HG03095 (cell line): ENCODE measurements around the gene FANCC.
"Not testable (repeated sequence)": the region's sequence is repeated elsewhere in the genome, so short reads cannot be mapped to it uniquely, and the experiment has no call there.

ENCODE experiments used
- ATAC-seq: cut with Tn5 transposase; IDR thresholded peaks from one replicate; pipeline ENCODE4 v1.9.1; 2021; ENCODE audit warnings: moderate library complexity; ENCODE audit not compliant: unreplicated experiment

FANCC gene

DNA sequence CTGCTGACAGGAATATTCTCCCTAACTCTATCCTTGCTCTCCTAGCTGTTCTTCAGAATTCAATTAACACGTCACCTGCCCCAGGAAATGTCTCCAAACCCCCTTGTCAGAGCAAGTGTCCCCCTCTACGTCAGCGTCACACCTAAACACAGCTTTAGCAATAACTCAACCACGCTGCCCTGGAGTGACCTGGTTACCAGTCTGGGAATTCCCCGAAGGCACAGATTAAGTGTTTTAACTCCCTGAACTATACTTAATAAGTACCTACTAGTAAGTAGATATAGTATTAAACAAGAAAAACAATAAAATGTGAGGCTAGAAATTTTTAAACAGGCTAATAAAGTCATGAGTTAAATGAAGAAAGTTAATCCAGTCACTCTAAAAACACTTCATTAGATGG is 78.4 kb downstream of the FANCC start:
- ATAC-seq, result no peak

DNA sequence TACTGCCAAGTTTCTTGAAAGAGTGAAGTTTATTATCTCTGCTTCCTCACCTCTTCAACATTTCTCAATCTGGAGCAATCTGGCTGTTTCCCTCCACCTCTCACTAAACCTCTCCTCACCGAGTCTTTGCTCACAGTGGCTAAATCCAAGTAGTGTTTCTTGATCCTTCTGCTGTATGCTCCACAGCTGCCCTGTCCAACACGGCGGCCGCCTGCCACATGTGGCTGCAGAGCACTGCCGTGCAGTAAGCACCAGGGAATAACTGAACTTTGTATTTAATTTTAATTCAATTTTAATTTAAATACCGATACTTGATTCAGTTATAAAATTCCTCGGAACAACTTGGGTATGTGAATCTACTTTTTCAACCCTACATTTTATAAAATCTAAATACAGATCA is 80.2 kb downstream of the FANCC start:
- no peak for ATAC-seq

DNA sequence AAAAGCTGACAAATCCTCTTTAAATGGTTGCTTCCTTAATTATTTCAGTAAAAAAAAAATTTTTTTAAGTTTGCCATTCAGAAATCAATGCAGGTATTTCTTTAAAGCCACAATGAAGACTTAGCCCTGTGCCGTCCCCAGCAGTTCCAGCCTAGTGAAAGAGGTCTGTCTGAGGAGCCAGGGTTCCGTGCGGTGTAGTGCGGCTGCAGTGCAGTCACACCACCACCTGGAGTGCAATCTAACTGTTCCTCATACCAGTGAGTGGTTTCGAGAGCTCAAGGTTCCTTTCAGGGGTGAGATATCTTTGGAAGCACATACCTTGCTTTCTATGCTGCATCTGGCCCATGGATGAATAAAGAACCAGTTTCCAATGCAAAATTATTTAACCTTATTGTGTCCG is 87.5 kb downstream of the FANCC start:
- no peak for ATAC-seq

DNA sequence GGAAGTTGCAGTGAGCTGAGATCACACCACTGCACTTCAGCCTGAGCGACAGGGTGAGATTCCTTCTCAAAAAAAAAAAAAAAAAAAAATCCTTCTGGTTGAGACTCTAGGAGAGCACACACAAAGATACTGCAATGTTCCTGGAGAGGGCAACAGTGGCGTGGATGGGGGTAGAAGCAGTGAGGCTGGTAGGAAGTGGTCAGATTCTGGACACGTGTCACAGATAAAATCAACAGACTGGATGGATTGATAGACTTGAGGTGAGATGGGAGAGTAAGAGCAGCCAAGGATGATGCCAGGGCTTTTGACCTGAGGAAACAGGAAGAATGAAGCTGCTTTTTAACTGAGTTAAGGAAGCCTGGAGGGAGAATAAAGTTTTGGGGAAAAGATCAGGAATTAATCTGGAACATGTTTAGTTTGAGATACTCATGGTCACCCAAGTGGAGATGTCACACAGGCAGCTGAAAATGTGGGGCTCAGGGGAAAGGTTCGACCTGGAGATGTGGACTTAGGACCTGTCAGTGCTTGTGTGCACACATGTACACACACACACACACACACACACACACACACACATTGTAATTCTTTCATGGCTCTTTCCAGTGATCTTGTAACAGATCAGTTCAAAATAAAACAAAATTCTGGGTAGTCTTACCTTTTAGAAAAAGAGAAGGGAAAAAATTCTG is 88.1 kb downstream of the FANCC start:
- no peak for ATAC-seq

DNA sequence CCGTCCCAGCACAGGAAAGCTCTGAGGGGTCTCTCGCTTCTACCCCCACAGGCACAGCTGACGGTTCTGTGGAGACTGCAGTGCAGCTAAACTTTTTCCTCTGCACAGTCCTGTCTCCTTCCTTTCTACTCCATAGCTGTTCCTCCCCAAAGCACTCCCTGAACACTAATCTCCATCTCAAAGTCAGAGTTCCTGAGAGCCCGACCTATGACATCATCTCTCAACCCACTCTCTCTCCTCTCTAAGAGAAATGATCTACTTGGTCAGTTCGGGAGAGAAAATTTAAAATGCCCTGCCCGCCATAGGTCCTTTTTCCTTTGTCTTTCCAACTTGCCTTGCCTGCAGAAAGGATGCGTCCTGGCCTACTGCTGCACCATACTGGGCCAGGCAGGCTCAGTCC is 90.6 kb downstream of the FANCC start:
- no peak for ATAC-seq

DNA sequence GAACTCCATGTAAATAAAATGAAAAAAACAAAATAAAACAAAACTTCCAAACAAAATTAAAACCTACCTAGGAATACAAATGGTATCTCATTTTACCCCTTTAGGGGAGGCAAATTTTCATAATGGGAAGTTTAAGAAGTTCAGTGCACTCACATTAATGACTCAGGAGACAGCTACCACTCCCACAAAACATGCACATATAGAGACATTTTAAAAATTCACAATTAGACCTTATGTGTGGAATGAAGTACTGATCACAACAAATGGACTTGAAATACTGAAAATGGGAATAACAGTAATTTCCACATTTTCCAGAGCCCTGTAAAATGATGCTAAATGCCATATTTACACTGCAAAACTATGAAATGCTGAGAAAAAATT is 91.8 kb downstream of the FANCC start:
- ATAC-seq, result no peak

DNA sequence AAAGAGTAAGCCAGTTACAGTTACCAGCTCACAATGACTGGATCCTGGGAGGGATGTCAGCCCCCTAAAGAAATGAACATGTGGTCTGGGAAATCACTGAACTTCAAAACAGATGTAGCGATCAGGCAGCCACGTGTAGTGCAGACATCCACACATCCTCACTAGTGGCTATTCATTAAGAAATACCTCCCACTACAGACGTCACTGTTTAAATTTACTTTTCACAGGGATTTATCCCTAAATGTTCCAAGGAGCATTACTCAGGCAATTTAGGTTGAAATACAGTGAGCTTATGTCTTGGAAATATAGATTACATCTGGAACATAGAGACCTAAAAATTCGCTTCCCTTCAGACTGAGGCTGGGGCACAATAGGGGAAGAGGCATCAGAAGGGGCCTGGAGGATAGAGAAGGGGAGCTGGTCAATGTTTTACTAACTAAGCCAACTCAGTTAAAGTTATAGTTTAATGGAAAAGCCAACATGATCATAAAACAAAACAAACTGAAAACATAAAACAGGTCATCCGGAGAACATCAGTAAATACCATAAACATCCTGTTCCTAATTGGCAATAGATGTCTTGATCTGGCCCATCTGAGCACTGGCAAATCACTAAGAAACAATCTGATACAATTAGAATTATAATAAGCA is 92.3 kb downstream of the FANCC start:
- ATAC-seq, result no peak

DNA sequence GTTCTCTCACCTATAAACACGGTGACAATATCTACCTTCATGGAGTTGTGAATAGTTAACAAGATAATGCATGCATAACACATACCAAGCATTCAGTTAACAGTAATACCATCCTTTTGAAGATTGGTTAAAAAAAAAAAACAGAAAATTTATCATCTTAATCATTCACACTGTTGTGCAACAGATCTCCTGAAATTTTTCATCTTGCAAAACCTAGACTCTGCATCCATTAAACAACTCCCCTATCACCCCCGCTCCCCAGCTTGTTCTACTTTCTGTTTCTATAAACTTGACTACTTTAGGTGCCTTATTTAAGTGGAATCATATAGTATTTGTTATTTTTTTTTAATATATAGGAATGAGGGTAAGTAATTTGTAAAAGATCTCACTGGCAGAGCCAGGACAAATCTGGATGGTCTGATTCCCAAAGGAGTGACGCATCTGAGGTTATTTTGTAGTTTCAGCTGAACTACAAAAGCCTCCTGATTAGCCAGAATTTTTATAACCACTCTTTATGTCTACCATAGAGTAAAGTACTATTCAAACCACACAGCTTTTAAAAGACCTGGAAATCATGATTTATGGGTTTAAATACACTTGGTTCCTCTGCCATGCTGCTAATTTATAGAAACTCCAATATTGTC is 93.0 kb downstream of the FANCC start:
- no peak for ATAC-seq

DNA sequence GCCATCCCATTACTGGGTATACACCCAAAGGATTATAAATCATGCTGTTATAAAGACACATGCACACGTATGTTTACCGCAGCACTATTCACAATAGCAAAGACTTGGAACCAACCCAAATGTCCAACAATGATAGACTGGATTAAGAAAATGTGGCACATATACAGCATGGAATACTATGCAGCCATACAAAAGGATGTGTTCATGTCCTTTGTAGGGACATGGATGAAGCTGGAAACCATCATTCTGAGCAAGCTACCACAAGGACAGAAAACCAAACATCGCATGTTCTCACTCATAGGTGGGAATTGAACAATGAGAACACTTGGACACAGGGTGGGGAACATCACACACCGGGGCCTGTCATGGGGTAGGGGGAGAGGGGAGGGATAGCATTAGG is 97.2 kb downstream of the FANCC start:
- ATAC-seq, result not testable (repeated sequence)

DNA sequence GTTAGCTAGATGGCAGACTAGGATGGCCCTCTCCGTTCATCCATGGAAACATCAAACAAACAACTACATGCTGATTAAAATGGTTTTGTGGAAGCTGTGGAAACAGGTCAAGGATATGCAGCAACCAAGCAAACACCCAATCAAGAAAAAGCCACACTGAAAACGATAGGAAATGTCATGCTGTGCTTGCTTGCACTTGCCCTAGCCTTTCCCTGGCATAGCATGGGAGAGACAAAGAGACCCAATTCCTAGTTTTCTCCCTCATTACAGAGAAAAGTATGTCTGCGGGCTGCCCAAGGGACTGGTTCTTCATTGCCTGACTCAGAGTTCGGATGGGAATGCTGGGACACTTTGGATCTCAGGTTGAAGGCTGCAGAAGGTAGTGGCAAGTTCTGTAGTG is 98.7 kb downstream of the FANCC start:
- ATAC-seq, result no peak

DNA sequence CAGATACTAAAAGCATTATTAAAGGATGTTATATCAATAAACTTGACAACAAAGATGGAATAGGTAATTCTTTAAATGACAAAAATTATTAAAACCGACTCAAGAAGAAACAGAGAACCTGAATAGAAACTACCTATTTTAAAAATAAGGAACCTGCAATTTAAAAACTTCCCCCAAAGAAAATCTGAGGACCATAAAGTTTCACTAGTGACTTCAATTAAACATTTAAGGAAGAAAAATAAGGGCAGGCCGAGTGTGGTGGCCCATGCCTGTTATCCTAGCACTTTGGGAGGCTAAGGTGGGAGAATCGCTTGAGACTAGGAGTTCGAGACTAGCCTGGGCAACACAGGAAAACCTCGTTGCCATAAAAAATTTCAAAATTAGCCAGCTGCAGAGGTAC is 99.6 kb downstream of the FANCC start:
- ATAC-seq, result no peak

DNA sequence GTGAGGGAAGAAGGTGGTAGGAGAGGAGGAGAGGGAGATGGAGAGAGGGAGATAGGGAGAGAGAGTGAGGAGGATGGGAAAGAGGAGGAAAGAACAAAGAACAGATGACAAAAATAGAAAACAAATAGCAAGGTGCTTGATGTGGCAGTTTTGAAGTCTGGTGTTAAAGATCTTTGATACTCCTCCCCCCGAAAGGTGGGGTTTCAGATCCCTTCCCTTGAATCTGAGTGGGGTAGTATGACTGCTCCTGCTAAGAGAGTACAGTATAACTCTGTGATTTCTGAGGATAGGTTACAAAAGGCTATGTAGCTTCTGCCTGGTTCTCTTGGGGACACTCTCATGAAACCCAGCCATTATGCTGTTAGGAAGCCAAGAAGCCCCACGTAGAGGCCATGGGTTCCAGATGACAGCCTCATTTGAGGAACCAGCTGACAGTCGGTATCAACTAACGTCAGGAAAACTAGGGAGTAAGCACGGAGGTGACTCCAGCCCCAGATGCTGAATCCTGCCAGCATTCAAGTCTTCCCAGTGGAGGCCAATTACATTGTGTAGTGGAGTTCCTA is 102.1 kb downstream of the FANCC start:
- ATAC-seq, result no peak

DNA sequence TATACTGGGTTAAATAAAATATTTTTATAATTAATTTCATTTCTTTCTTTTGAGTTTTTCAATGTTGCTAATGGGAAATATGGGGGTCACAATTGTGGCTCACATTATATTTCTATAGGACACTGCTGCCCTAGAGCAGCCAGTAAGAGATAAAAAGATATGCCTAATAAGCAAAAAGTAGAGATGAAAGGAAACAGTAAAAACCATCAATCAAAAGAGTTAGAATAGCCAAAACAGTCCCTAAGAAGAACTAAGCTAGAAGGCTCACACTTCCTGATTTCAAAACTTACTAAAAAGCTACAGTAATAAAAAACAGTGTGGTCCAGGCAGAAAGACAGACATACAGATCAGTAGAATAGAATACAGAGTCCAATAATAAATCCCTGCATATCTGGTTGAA is 104.4 kb downstream of the FANCC start:
- ATAC-seq, result no peak

DNA sequence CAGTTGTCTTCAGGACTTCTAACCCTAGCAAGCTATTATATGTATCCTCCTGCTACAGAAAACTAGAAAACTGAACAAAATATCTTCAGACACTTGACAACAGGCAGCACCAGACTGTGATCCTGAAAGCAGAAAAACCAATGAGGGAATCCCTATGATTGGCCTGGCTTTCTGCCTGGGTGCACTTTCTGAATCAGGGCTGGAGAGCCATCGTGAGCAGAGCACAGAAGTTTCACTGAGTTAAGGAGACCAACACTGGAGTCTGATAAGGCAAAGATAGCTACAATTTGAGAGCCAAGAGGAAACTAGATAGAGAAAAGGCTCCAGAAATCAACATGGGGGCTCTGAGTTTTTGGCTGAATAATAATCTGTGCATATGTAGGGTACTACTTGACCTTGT is 106.5 kb downstream of the FANCC start:
- no peak for ATAC-seq

DNA sequence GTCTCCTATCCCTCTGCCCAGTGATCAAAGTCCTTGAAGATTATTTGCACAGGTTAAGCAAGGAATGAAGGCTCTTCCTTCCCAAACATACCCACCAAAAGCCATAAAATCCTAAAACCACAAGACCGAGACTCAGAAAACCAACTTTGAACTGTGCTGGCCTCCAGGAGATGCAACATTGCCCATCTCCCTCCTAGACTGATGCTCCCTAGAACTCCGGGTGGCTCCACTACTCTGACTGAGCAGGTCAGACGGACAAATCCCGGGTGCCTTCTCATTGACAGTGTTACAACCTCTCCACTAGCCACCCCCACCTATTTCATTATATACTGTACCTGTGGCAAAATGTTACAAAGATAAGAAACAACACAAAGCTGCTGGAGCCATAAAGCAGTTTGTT is 110.1 kb downstream of the FANCC start:
- no peak for ATAC-seq

DNA sequence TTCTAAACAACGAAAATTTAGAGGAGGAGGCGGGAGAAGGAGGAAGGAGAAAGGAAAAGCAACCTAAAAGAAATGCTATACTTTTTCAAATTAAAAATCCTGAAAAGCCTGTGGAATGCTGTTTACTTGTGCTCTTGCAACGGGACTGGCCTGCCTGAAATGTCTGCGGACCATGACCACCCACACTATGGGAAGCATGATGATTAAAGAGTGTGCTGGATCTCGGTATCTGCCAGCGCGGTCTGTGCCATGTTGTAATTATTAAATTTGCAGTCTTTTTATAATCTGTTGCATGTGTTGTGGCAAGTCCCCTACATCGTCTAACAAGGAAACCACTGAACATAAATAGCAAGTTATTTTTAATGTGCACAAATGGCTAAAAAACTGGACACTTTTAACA is 111.4 kb downstream of the FANCC start:
- ATAC-seq, result no peak

DNA sequence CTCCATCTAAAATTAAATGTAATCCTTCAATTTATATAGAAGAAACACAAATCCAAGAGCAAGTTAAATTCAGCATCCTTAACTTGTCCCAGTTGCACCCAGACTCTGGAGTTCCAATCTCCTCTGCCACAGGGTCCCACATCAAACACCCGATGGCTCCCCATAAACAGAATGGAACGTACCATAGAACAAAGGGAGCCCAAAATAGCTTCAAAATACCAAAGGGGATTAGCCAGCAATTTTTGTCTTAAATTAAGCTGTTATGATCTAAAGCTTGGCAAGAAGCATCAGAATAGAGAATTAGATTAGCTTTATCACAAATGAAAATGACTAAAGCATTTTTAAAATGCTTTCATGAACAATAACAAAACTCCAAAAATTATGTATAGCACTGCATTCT is 112.8 kb downstream of the FANCC start:
- ATAC-seq, result no peak

DNA sequence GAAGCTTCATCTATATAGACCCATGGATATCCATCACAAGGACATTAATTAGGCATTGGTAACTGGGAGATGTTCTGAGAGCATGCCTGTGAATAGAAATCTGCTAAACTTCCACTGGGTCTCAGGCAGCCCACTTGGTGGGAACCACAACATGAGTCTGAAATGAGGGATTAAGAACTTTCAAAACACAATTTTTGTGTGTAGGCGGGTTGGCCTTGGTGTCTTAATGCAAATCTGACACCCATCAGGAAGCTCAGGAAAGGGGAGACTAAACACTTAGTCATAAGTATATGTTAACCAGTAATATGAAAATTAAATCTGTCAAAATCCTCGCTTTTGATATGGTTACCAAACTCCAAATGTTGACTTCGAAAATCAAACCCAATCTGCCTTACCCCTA is 113.2 kb downstream of the FANCC start:
- no peak for ATAC-seq

DNA sequence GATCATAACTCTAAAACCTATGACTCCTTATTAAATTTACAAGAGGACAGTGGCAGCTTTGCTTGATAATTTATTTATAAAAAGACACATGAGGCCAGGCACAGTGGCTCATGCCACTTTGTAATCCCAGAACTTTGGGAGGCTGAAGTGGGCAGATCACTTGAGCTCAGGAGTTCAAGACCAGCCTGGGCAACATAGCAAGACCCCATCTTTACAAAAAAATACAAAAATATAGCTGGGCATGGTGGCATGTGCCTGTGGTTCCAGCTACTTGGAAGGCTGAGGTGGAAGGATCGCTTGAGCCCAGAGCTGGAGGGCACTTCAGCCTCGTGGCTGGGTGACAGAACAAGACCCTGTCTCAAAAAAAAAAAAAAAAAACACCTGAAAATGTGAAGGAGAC is 114.5 kb downstream of the FANCC start:
- ATAC-seq, result not testable (repeated sequence)

DNA sequence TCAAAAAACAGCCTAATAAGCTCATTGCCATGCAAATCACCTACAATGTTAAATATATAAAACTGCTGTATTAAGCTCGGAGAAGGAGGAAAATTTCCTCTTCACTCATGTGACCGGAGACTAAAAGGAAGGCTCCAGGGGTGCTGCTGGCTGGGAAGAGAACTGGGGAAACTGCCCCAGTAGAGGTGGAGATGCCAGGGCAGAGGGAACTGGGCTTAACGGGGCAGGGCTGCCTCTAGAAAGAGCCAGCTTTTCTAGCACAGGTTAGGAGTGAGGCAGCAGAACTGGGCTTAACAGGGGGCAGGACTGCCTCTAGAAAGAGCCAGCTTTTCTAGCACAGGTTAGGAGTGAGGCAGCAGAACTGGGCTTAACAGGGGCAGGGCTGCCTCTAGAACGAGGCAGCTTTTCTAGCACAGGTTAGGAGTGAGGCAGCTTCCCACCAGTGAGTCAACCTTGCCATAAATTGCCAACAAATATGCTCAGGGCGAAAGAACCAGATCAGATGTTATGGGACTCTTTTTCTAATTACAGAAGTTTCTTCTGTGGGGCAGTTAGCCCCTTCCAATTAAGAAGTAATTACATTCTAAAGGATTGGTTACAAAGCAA is 115.3 kb downstream of the FANCC start:
- no peak for ATAC-seq

DNA sequence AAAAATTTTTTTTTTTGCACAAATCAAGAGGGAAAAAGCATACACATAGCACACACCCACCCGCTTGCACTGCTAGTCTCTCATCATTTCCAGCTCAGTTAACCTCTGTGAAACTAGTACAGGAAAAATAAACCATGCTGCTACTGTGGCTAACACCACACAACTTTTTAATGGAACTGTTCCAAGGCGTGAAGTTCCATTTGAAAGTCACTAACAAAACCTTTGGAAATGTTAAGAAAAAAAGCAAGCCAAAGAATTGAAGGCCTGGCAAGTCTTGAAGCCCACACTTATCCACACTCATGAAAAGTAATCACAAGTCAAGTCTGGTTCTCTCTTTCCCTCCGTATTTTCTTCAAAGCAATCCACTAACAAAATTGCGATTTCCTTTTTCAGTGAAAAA is 116.3 kb downstream of the FANCC start:
- ATAC-seq, result no peak
